Adrenal gland (tissue), 12 donors: Measurements from ENCODE around the gene ACP1. TPM values are rescaled to one million over a fixed set of nuclear protein-coding genes. Genes with fewer than 3 reads are reported as not detected.

Source experiments
- DNase-seq, 7 donors: peaks; one replicate each; pipeline ENCODE4 v3.0.0-alpha.2; 2019 to 2020
- H3K27ac ChIP-seq, 5 donors: fragments of 200-600 bp; sonication (generic) in 4 of 5; 1 replicate in 3 of 5; 2 replicates in 2 of 5; pipeline versions ENCODE4 v1.5.1 to v1.8.0; 2016 to 2020; ENCODE audit warnings: mild to moderate bottlenecking in 1 of 5
- H3K27me3 ChIP-seq: fragments of 200-600 bp; 2 replicates; pipeline ENCODE4 v1.8.0; 2021
- H3K36me3 ChIP-seq, 2 donors: fragments of 200-600 bp; replicated peaks in 1 of 2; 1 replicate in 1 of 2; 2 replicates in 1 of 2; pipeline versions ENCODE4 v1.5.1 to v1.8.0; 2018 to 2022
- H3K4me1 ChIP-seq, 2 donors: fragments of 200-600 bp; replicated peaks in 1 of 2; 1 replicate in 1 of 2; 2 replicates in 1 of 2; pipeline versions ENCODE4 v1.5.1 to v1.8.0; 2018 to 2021
- H3K4me3 ChIP-seq, 4 donors: fragments of 200-600 bp; sonication (generic) in 3 of 4; one replicate each; pipeline ENCODE4 v1.5.1; 2016 to 2018
- H3K9me3 ChIP-seq, 3 donors: fragments of 200-600 bp; sonication (generic) in 1 of 3; replicated peaks in 1 of 3; 1 replicate in 2 of 3; 2 replicates in 1 of 3; pipeline versions ENCODE4 v1.5.1 to v1.8.0; 2016 to 2021
- CTCF ChIP-seq, 6 experiments: fragments of 450-650 bp in 4 of 6; fragments of 200-600 bp in 2 of 6; sonication (generic) in 1 of 6; IDR thresholded peaks; 1 replicate in 5 of 6; 2 replicates in 1 of 6; pipeline versions ENCODE4 v1.5.1 to v1.8.0; 2016 to 2021; ENCODE audit warnings: antibody characterized with exemption in 6 of 6, mild to moderate bottlenecking in 2 of 6, moderate library complexity in 1 of 6
- POLR2A ChIP-seq, 2 donors: fragments of 450-650 bp; IDR thresholded peaks; one replicate each; pipeline ENCODE4 v1.6.1; 2017; ENCODE audit warnings: antibody characterized with exemption in 2 of 2, mild to moderate bottlenecking in 2 of 2, moderate library complexity in 1 of 2
- WGBS, 4 donors: extraction: QIAGEN DNeasy Blood & Tissue Kit in 2 of 4; methylation state at CpG; one replicate each; pipeline versions ENCODE4 v1.1.5 to v1.1.7; 2013 to 2017; 5-methylcytosine and 5-hydroxymethylcytosine counted together
- intact Hi-C, 2 donors: fragments of 100-400 bp; cut with DNase I; formaldehyde crosslinking; loops; one replicate each; pipeline versions ENCODE4 v1.14.1 to v1.15.0; 2022 to 2023
- polyA plus RNA-seq, 3 donors: library from polyadenylated mRNA; stranded (reverse); fragments of 200-250 nt in 2 of 3; fragments of 350-450 nt in 1 of 3; fragmentation: Illumina TruSeq in 1 of 3; extraction: RNeasy Lipid Tissue Mini Kit (QIAGEN cat#74804) in 1 of 3; gene quantifications; one replicate each; pipeline ENCODE4 v1.2.3, GENCODE V29; 2013 to 2014
- total RNA-seq, 9 donors: library from RNA; depleted of rRNA in 4 of 9; stranded (reverse); fragments of >200 nt in 4 of 9; fragments of 120-200 nt in 1 of 9; fragmentation: NEBNext Ultra II Directional in 1 of 9; extraction: Animal tissue kit (Norgen Biotek cat#: 25700) in 1 of 9; gene quantifications; one replicate each; pipeline versions ENCODE4 v1.1.0 to v1.2.4, GENCODE V29; 2013 to 2023
- donor health status: healthy with polysubstance abuse.
- donor health status: Bipolar disorder and iron deficiency.
- donor health status: DM: yes; HTN: yes; CAD: no.
- donor health status: DM: no; HTN: no; CAD: no.
- donor health status: DM: no; HTN: no; CAD: no.
- donor health status: DM: yes; HTN: yes; CAD: no.

ACP1 gene
- total and polyA plus RNA-seq, 12 donors: 59.5 to 386 (median 161) TPM

GRCh38 chr2:278927-279320 lies 14.2 kb downstream of the ACP1 start:
- Histone ChIP-seq H3K4me1 (peaks cover 22 to 42% of the 10 kb centered on the region in 2 donors), H3K27me3 (no peaks in the 10 kb centered on the region), H3K9me3 (no peaks in the 10 kb centered on the region), H3K36me3 (peaks cover 0 to 54% of the 10 kb centered on the region in 2 donors), H3K4me3 (no peak overlapping the region), H3K27ac (peak overlapping the region in 4 of 5 donors; percentile 11 to 95 (median 54))
- DNase-seq: no peak
- intact Hi-C loops: no loop called here
- TF ChIP-seq CTCF (IDR thresholded peaks at IDR 0.05) (no peak), POLR2A (IDR thresholded peaks at IDR 0.05) (no peak)
- 85 to 94% (median 91%) methylated on average over 4 of the region's 4 CpGs for WGBS, 4 donors

- Histone ChIP-seq H3K36me3 (peaks cover 0 to 59% of the 10 kb centered on the region in 2 donors), H3K27me3 (no peaks in the 10 kb centered on the region), H3K4me3 (no peak overlapping the region), H3K4me1 (peaks cover 23 to 46% of the 10 kb centered on the region in 2 donors), H3K9me3 (no peaks in the 10 kb centered on the region), H3K27ac (peak overlapping the region in 4 of 5 donors; percentile 43 to 95 (median 80))
- no peak for DNase-seq
- TF ChIP-seq POLR2A (IDR thresholded peaks at IDR 0.05) (no peak), CTCF (IDR thresholded peaks at IDR 0.05) (no peak)
- 68 to 76% (median 72%) methylated on average over 4 of the region's 4 CpGs for WGBS, 4 donors
- intact Hi-C loops: no loop called here
Observed at GRCh38 chr2:279366-279765, 14.6 kb downstream of the ACP1 start.

- Histone ChIP-seq H3K4me1 (peaks cover 30 to 53% of the 10 kb centered on the region in 2 donors), H3K36me3 (peaks cover 0 to 63% of the 10 kb centered on the region in 2 donors), H3K4me3 (no peak overlapping the region), H3K27me3 (no peaks in the 10 kb centered on the region), H3K27ac (peak overlapping the region; percentile 43 to 95 (median 77)), H3K9me3 (no peaks in the 10 kb centered on the region)
- no peak for TF ChIP-seq CTCF (IDR thresholded peaks at IDR 0.05)
- no peak for TF ChIP-seq POLR2A (IDR thresholded peaks at IDR 0.05)
- no peak for DNase-seq
- intact Hi-C loops: no loop called here
- WGBS, 4 donors: 61 to 66% (median 64%) methylated on average over 4 of the region's 4 CpGs
Observed at GRCh38 chr2:279956-280649, 15.4 kb downstream of the ACP1 start.

- peaks cover 34 to 59% of the 10 kb centered on the region in 2 donors for H3K4me1 ChIP-seq
- peaks cover 0 to 66% of the 10 kb centered on the region in 2 donors for H3K36me3 ChIP-seq
- peak in 6 of 7 donors; percentile 44 to 69 (median 58) for DNase-seq
- peak overlapping the region; percentile 43 to 95 (median 77) for H3K27ac ChIP-seq
- no peaks in the 10 kb centered on the region for H3K27me3 ChIP-seq
- H3K4me3 ChIP-seq: no peak overlapping the region
- TF ChIP-seq CTCF (IDR thresholded peaks at IDR 0.05): peak in 1 of 6 experiments; percentile 14
- peak in 1 of 2 donors; percentile 33 for TF ChIP-seq POLR2A (IDR thresholded peaks at IDR 0.05)
- intact Hi-C loops: no loop called here
- H3K9me3 ChIP-seq: no peaks in the 10 kb centered on the region
- 44 to 48% (median 46%) methylated on average over 5 to 7 of the region's 7 CpGs for WGBS, 4 donors
Observed at GRCh38 chr2:280650-281110, 15.9 kb downstream of the ACP1 start.
